H9 (cell line): ENCODE results near the gene STX1A. TPM values are rescaled to one million over a fixed set of nuclear protein-coding genes. Genes with fewer than 3 reads are reported as not detected.

Experiments used
- DNase-seq: peaks from one replicate; pipeline ENCODE4 v3.0.0-alpha.2; 2017
- H2AFZ ChIP-seq: one replicate; pipeline ENCODE4 v1.6.1; 2013; ENCODE audit warnings: mild to moderate bottlenecking, low read length, control low read depth, moderate library complexity
- H2AK5ac ChIP-seq: 2 replicates; pipeline ENCODE4 v1.6.1; 2013; ENCODE audit warnings: low read length, control low read depth, mixed read lengths; ENCODE audit not compliant: insufficient read length
- H2BK120ac ChIP-seq: one replicate; pipeline ENCODE4 v1.6.1; 2013; ENCODE audit warnings: low read depth, mild to moderate bottlenecking, low read length, control low read depth, inconsistent platforms; ENCODE audit not compliant: poor library complexity, severe bottlenecking
- H2BK12ac ChIP-seq: 2 replicates; pipeline ENCODE4 v1.6.1; 2013; ENCODE audit warnings: low read length, control low read depth, mixed read lengths, low read depth; ENCODE audit not compliant: insufficient read length
- H2BK15ac ChIP-seq: 2 replicates; pipeline ENCODE4 v1.6.1; 2013; ENCODE audit warnings: low read depth, low read length, control low read depth
- H2BK20ac ChIP-seq: one replicate; pipeline ENCODE4 v1.6.1; 2013; ENCODE audit warnings: low read depth, mild to moderate bottlenecking, low read length, control low read depth, inconsistent platforms; ENCODE audit not compliant: poor library complexity, severe bottlenecking
- H2BK5ac ChIP-seq: 2 replicates; pipeline ENCODE4 v1.6.1; 2013; ENCODE audit warnings: low read length, control low read depth, mixed read lengths; ENCODE audit not compliant: insufficient read length
- H3K14ac ChIP-seq: 2 replicates; pipeline ENCODE4 v1.6.1; 2013; ENCODE audit warnings: low read length, control low read depth; ENCODE audit not compliant: insufficient read depth
- H3K18ac ChIP-seq: 2 replicates; pipeline ENCODE4 v1.6.1; 2013; ENCODE audit warnings: low read depth, mild to moderate bottlenecking, mixed read lengths, low read length, control low read depth; ENCODE audit not compliant: insufficient read length
- H3K23ac ChIP-seq: 2 replicates; pipeline ENCODE4 v1.6.1; 2013; ENCODE audit warnings: low read length, control low read depth, mixed read lengths, low read depth; ENCODE audit not compliant: insufficient read length
- H3K23me2 ChIP-seq: 2 replicates; pipeline ENCODE4 v1.6.1; 2013; ENCODE audit warnings: low read depth, mild to moderate bottlenecking, mixed read lengths, low read length, control low read depth; ENCODE audit not compliant: insufficient read length, poor library complexity, severe bottlenecking
- H3K27ac ChIP-seq: 2 replicates; pipeline ENCODE4 v1.5.1; 2013; ENCODE audit warnings: low read length, control low read depth, mixed read lengths, low read depth; ENCODE audit not compliant: insufficient read length
- H3K27me3 ChIP-seq: 2 replicates; pipeline ENCODE4 v1.6.1; 2013; ENCODE audit warnings: low read length, control low read depth, inconsistent platforms; ENCODE audit not compliant: insufficient read depth
- H3K4ac ChIP-seq: 2 replicates; pipeline ENCODE4 v1.6.1; 2013; ENCODE audit warnings: low read depth, mild to moderate bottlenecking, control low read depth, inconsistent platforms, low read length, moderate library complexity
- H3K4me1 ChIP-seq: 2 replicates; pipeline ENCODE4 v1.6.1; 2013; ENCODE audit warnings: low read length, control low read depth, inconsistent platforms; ENCODE audit not compliant: insufficient read depth
- H3K4me2 ChIP-seq: 2 replicates; pipeline ENCODE4 v1.6.1; 2013; ENCODE audit warnings: low read length, control low read depth, mixed read lengths; ENCODE audit not compliant: insufficient read length, insufficient read depth
- H3K56ac ChIP-seq: 2 replicates; pipeline ENCODE4 v1.6.1; 2013; ENCODE audit warnings: low read depth, mild to moderate bottlenecking, mixed read lengths, low read length, control low read depth; ENCODE audit not compliant: insufficient read length
- H3K79me1 ChIP-seq: 2 replicates; pipeline ENCODE4 v1.6.1; 2013; ENCODE audit warnings: low read depth, mild to moderate bottlenecking, moderate library complexity, low read length, control low read depth, inconsistent platforms; ENCODE audit not compliant: insufficient read depth, poor library complexity, severe bottlenecking
- H3K79me2 ChIP-seq: 2 replicates; pipeline ENCODE4 v1.6.1; 2013; ENCODE audit warnings: low read length, control low read depth, inconsistent platforms; ENCODE audit not compliant: insufficient read depth
- H3K9ac ChIP-seq: 2 replicates; pipeline ENCODE4 v1.6.1; 2013; ENCODE audit warnings: low read length, control low read depth, mixed read lengths; ENCODE audit not compliant: insufficient read length; ENCODE audit errors: extremely low read depth
- H3K9me3 ChIP-seq: one replicate; pipeline ENCODE4 v1.6.1; 2013; ENCODE audit warnings: low read depth, low read length, inconsistent platforms; ENCODE audit not compliant: control insufficient read depth
- H3T11ph ChIP-seq: one replicate; pipeline ENCODE4 v1.6.1; 2013; ENCODE audit warnings: mild to moderate bottlenecking, low read length, control low read depth, inconsistent platforms
- H4K20me1 ChIP-seq: one replicate; pipeline ENCODE4 v1.6.1; 2013; ENCODE audit not compliant: control insufficient read depth, insufficient read length, insufficient read depth
- H4K5ac ChIP-seq: 2 replicates; pipeline ENCODE4 v1.6.1; 2013; ENCODE audit warnings: low read depth, mild to moderate bottlenecking, mixed read lengths, low read length, control low read depth; ENCODE audit not compliant: insufficient read length
- H4K8ac ChIP-seq: replicated peaks from 2 replicates; pipeline ENCODE4 v1.6.1; 2013; ENCODE audit warnings: low read length, control low read depth, mixed read lengths, low read depth; ENCODE audit not compliant: insufficient read length
- H4K91ac ChIP-seq: 2 replicates; pipeline ENCODE4 v1.6.1; 2013; ENCODE audit warnings: low read depth, mild to moderate bottlenecking, moderate library complexity, mixed read lengths, low read length, control low read depth; ENCODE audit not compliant: insufficient read length
- H3K27ac Mint-ChIP-seq, 3 experiments: 2 replicates in 2 of 3; 3 replicates in 1 of 3; pipeline ENCODE4 v1.8.0; 2020 to 2021; ENCODE audit warnings: mixed read lengths in 3 of 3, mild to moderate bottlenecking in 1 of 3, moderate library complexity in 1 of 3
- H3K27me3 Mint-ChIP-seq: 2 replicates; pipeline ENCODE4 v1.8.0; 2021; ENCODE audit warnings: low read depth, mild to moderate bottlenecking, moderate library complexity, mixed read lengths
- H3K36me3 Mint-ChIP-seq, 3 experiments: 2 replicates in 2 of 3; 3 replicates in 1 of 3; pipeline ENCODE4 v1.8.0; 2020 to 2021; ENCODE audit warnings: low read depth in 3 of 3, mixed read lengths in 3 of 3; ENCODE audit not compliant: insufficient read depth in 1 of 3
- H3K4me1 Mint-ChIP-seq, 2 experiments: 2 replicates each; pipeline ENCODE4 v1.8.0; 2020; ENCODE audit warnings: mixed read lengths in 2 of 2
- H3K4me3 Mint-ChIP-seq, 2 experiments: 2 replicates in 1 of 2; 3 replicates in 1 of 2; pipeline ENCODE4 v1.8.0; 2020 to 2021; ENCODE audit warnings: mild to moderate bottlenecking in 2 of 2, mixed read lengths in 2 of 2, moderate library complexity in 1 of 2
- H3K9me3 Mint-ChIP-seq, 2 experiments: 2 replicates in 1 of 2; 3 replicates in 1 of 2; pipeline ENCODE4 v1.8.0; 2020; ENCODE audit warnings: mild to moderate bottlenecking in 2 of 2, mixed read lengths in 2 of 2, moderate library complexity in 1 of 2
- WGBS: extraction: QIAGEN DNeasy Blood & Tissue Kit; methylation state at CpG from one replicate; pipeline ENCODE4 v1.1.7; 2013; ENCODE audit warnings: missing lambda C conversion rate, low lambda C conversion rate, mixed read lengths; ENCODE audit not compliant: insufficient read length; ENCODE audit errors: extremely low coverage; 5-methylcytosine and 5-hydroxymethylcytosine counted together
- total RNA-seq: library from RNA; stranded (reverse); gene quantifications from 2 replicates; pipeline ENCODE4 v1.2.1, GENCODE V29; 2021
- TF ChIP-seq, protein P1 (sequence below): fragments of 200-600 bp; sonication (generic); conservative IDR thresholded peaks from 3 replicates; pipeline ENCODE4 v1.8.0; 2021; ENCODE audit warnings: antibody characterized with exemption, mild to moderate bottlenecking

Gene STX1A
- total RNA-seq, 1 experiment from 2014 or later: 10.1 TPM

DNA sequence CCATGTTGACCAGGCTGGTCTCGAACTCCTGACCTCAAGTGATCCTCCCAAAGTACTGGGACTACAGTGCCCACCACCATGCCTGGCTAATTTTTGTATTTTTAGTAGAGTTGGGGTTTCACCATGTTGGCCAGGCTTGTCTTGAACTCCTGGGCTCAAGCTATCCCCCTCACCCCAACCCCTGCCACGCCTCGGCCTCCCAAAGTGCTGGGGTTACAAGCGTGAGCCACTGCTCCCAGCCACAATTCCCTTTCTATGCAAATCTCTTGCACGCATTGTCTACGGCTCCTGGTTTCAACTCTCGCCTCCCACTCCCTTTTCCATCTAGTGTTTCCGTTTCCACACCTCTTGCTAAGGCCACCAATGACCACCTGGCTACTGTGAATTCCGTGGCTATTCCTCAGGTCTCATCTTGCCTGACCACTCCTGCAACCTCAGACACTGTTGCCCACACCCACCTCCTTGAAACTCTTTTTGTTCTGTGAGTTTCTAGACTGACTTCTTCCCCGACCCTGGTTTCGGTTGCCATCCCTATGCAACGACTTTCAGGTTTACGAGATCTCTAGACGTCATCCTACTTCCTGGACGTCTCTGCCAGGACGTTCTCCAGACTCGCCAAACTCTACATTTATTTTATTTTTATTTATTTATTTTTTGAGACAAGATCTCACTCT is 47.2 kb upstream of the STX1A start:
- peak overlapping the region; percentile 63; the same call in 1 of the 2 replicates for H3K14ac ChIP-seq
- Mint-ChIP-seq H3K36me3 (peaks cover 0 to 10% (median 4%) of the 10 kb centered on the region in 3 experiments; a peak in 3 of 7 replicates), H3K9me3 (no peaks in the 10 kb centered on the region), H3K27me3 (peaks cover 8% of the 10 kb centered on the region), H3K4me1 (peaks cover 18 to 39% of the 10 kb centered on the region in 2 experiments), H3K27ac (no peak overlapping the region), H3K4me3 (no peak overlapping the region)
- no CpG with 5 or more reads among the region's 17 CpGs for WGBS
- H3K4ac ChIP-seq: no peak overlapping the region
- no peak overlapping the region for H3K23ac ChIP-seq
- peaks cover 2% of the 10 kb centered on the region; the same call in 1 of the 2 replicates for H3K27me3 ChIP-seq
- no peak overlapping the region for H2BK120ac ChIP-seq
- no peaks in the 10 kb centered on the region for H3K79me1 ChIP-seq
- H3K79me2 ChIP-seq: no peaks in the 10 kb centered on the region
- no peak overlapping the region for H4K5ac ChIP-seq
- H4K8ac ChIP-seq: no peak overlapping the region
- H2BK5ac ChIP-seq: no peak overlapping the region
- H4K20me1 ChIP-seq: peaks cover 3% of the 10 kb centered on the region
- peak overlapping the region; percentile 14 for H2BK12ac ChIP-seq
- H2BK15ac ChIP-seq: no peak overlapping the region
- H3K9me3 ChIP-seq: no peaks in the 10 kb centered on the region
- no peak overlapping the region for H3K9ac ChIP-seq
- no peak for DNase-seq
- no peak overlapping the region for H3T11ph ChIP-seq
- H3K27ac ChIP-seq: no peak overlapping the region
- no peak overlapping the region for H2AK5ac ChIP-seq
- no peak overlapping the region for H3K4me2 ChIP-seq
- peaks cover 4% of the 10 kb centered on the region; the same call in 1 of the 2 replicates for H3K4me1 ChIP-seq
- H2AFZ ChIP-seq: no peak overlapping the region
- H3K18ac ChIP-seq: no peak overlapping the region
- no peak overlapping the region for H4K91ac ChIP-seq
- no peak overlapping the region for H3K56ac ChIP-seq
- H2BK20ac ChIP-seq: no peak overlapping the region
- TF ChIP-seq, protein P1, sequence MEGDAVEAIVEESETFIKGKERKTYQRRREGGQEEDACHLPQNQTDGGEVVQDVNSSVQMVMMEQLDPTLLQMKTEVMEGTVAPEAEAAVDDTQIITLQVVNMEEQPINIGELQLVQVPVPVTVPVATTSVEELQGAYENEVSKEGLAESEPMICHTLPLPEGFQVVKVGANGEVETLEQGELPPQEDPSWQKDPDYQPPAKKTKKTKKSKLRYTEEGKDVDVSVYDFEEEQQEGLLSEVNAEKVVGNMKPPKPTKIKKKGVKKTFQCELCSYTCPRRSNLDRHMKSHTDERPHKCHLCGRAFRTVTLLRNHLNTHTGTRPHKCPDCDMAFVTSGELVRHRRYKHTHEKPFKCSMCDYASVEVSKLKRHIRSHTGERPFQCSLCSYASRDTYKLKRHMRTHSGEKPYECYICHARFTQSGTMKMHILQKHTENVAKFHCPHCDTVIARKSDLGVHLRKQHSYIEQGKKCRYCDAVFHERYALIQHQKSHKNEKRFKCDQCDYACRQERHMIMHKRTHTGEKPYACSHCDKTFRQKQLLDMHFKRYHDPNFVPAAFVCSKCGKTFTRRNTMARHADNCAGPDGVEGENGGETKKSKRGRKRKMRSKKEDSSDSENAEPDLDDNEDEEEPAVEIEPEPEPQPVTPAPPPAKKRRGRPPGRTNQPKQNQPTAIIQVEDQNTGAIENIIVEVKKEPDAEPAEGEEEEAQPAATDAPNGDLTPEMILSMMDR: no peak
- peaks cover 19% of the 10 kb centered on the region for H3K23me2 ChIP-seq
